HG02759 (cell line): ENCODE data around the gene CPM.

Experiments used
- ATAC-seq: cut with Tn5 transposase; IDR thresholded peaks from one replicate; pipeline ENCODE4 v1.9.1; 2021; ENCODE audit warnings: mild to moderate bottlenecking, moderate library complexity; ENCODE audit not compliant: unreplicated experiment

CPM gene

GRCh38 chr12:68910128-68910527 lies 22.8 kb downstream of the CPM start:
- no peak for ATAC-seq

- no peak for ATAC-seq
Observed at GRCh38 chr12:68908076-68908475, 24.9 kb downstream of the CPM start.

GRCh38 chr12:68905733-68906132 lies 27.2 kb downstream of the CPM start:
- ATAC-seq, result no peak

- ATAC-seq, result peak; percentile 68
Observed at GRCh38 chr12:68904351-68904962, 28.5 kb downstream of the CPM start.

GRCh38 chr12:68903511-68903910 lies 29.5 kb downstream of the CPM start:
- no peak for ATAC-seq

GRCh38 chr12:68901551-68901950 lies 31.4 kb downstream of the CPM start:
- no peak for ATAC-seq

- ATAC-seq, result no peak
Observed at GRCh38 chr12:68901145-68901544, 31.8 kb downstream of the CPM start.

- ATAC-seq, result no peak
Observed at GRCh38 chr12:68900241-68900640, 32.7 kb downstream of the CPM start.

GRCh38 chr12:68899251-68899771 lies 33.7 kb downstream of the CPM start:
- no peak for ATAC-seq

- no peak for ATAC-seq
Observed at GRCh38 chr12:68896881-68897540, 36.0 kb downstream of the CPM start.

- ATAC-seq, result no peak
Observed at GRCh38 chr12:68894276-68894855, 38.6 kb downstream of the CPM start.

GRCh38 chr12:68893741-68894140 lies 39.2 kb downstream of the CPM start:
- no peak for ATAC-seq

GRCh38 chr12:68893201-68893600 lies 39.8 kb downstream of the CPM start:
- ATAC-seq, result no peak

- ATAC-seq, result no peak
Observed at GRCh38 chr12:68891141-68891540, 41.8 kb downstream of the CPM start.

- no peak for ATAC-seq
Observed at GRCh38 chr12:68890701-68891113, 42.3 kb downstream of the CPM start.

- no peak for ATAC-seq
Observed at GRCh38 chr12:68888243-68888642, 44.7 kb downstream of the CPM start.

GRCh38 chr12:68887641-68888040 lies 45.3 kb downstream of the CPM start:
- ATAC-seq, result no peak

GRCh38 chr12:68886636-68887572 lies 46.1 kb downstream of the CPM start:
- no peak for ATAC-seq

- ATAC-seq, result no peak
Observed at GRCh38 chr12:68885381-68885780, 47.6 kb downstream of the CPM start.

- no peak for ATAC-seq
Observed at GRCh38 chr12:68884251-68884650, 48.7 kb downstream of the CPM start.

GRCh38 chr12:68883151-68883550 lies 49.8 kb downstream of the CPM start:
- ATAC-seq, result no peak
